ENCODE measurements around the gene SLC4A1AP. TPM values are rescaled to one million over a fixed set of nuclear protein-coding genes. Genes with fewer than 3 reads are reported as not detected.
A peak's percentile ranks its signal among the peaks of the same experiment; 100 is the strongest.

The SLC4A1AP gene
- total RNA-seq, 1 donor from 2014 or later = 20.5 TPM

GRCh38 chr2:27724905-27725701 is 61.4 kb downstream of the SLC4A1AP start:
- peak overlapping the region; percentile 80 for H3K27ac Mint-ChIP-seq (ENCODE audit: unreplicated experiment)
- no peaks in the 10 kb centered on the region for H3K9me3 Mint-ChIP-seq (ENCODE audit: unreplicated experiment)
- DNase-seq (ENCODE audit: extremely low spot score, unreplicated experiment) = no peak
- H3K4me3 Mint-ChIP-seq (ENCODE audit: unreplicated experiment) = no peak overlapping the region
- H3K4me1 Mint-ChIP-seq (ENCODE audit: unreplicated experiment) = peaks cover 30% of the 10 kb centered on the region
- H3K27me3 Mint-ChIP-seq (ENCODE audit: unreplicated experiment) = no peaks in the 10 kb centered on the region
- H3K36me3 Mint-ChIP-seq (ENCODE audit: unreplicated experiment) = no peaks in the 10 kb centered on the region
- TF ChIP-seq CTCF (IDR thresholded peaks at IDR 0.05) = no peak

GRCh38 chr2:27727257-27727656 is 63.6 kb downstream of the SLC4A1AP start:
- DNase-seq (ENCODE audit: extremely low spot score, unreplicated experiment) = no peak
- peaks cover 24% of the 10 kb centered on the region for H3K4me1 Mint-ChIP-seq (ENCODE audit: unreplicated experiment)
- no peak for TF ChIP-seq CTCF (IDR thresholded peaks at IDR 0.05)
- no peak overlapping the region for H3K27ac Mint-ChIP-seq (ENCODE audit: unreplicated experiment)
- no peak overlapping the region for H3K4me3 Mint-ChIP-seq (ENCODE audit: unreplicated experiment)
- H3K27me3 Mint-ChIP-seq (ENCODE audit: unreplicated experiment) = no peaks in the 10 kb centered on the region
- H3K9me3 Mint-ChIP-seq (ENCODE audit: unreplicated experiment) = no peaks in the 10 kb centered on the region
- H3K36me3 Mint-ChIP-seq (ENCODE audit: unreplicated experiment) = no peaks in the 10 kb centered on the region

- TF ChIP-seq CTCF (IDR thresholded peaks at IDR 0.05) = no peak
- no peak for DNase-seq (ENCODE audit: extremely low spot score, unreplicated experiment)
- Mint-ChIP-seq H3K36me3 (ENCODE audit: unreplicated experiment) (no peaks in the 10 kb centered on the region), H3K27me3 (ENCODE audit: unreplicated experiment) (no peaks in the 10 kb centered on the region), H3K27ac (ENCODE audit: unreplicated experiment) (no peak overlapping the region), H3K4me3 (ENCODE audit: unreplicated experiment) (no peak overlapping the region), H3K9me3 (ENCODE audit: unreplicated experiment) (no peaks in the 10 kb centered on the region), H3K4me1 (ENCODE audit: unreplicated experiment) (peaks cover 22% of the 10 kb centered on the region)
Measured at GRCh38 chr2:27728081-27728858, 64.6 kb downstream of the SLC4A1AP start.

GRCh38 chr2:27729198-27729597 is 65.5 kb downstream of the SLC4A1AP start:
- no peaks in the 10 kb centered on the region for H3K27me3 Mint-ChIP-seq (ENCODE audit: unreplicated experiment)
- H3K9me3 Mint-ChIP-seq (ENCODE audit: unreplicated experiment) = no peaks in the 10 kb centered on the region
- TF ChIP-seq CTCF (IDR thresholded peaks at IDR 0.05) = no peak
- H3K27ac Mint-ChIP-seq (ENCODE audit: unreplicated experiment) = no peak overlapping the region
- no peaks in the 10 kb centered on the region for H3K36me3 Mint-ChIP-seq (ENCODE audit: unreplicated experiment)
- peaks cover 16% of the 10 kb centered on the region for H3K4me1 Mint-ChIP-seq (ENCODE audit: unreplicated experiment)
- H3K4me3 Mint-ChIP-seq (ENCODE audit: unreplicated experiment) = no peak overlapping the region
- no peak for DNase-seq (ENCODE audit: extremely low spot score, unreplicated experiment)

- H3K27me3 Mint-ChIP-seq (ENCODE audit: unreplicated experiment) = no peaks in the 10 kb centered on the region
- TF ChIP-seq CTCF (IDR thresholded peaks at IDR 0.05) = no peak
- H3K9me3 Mint-ChIP-seq (ENCODE audit: unreplicated experiment) = no peaks in the 10 kb centered on the region
- no peaks in the 10 kb centered on the region for H3K36me3 Mint-ChIP-seq (ENCODE audit: unreplicated experiment)
- H3K4me1 Mint-ChIP-seq (ENCODE audit: unreplicated experiment) = peaks cover 13% of the 10 kb centered on the region
- H3K4me3 Mint-ChIP-seq (ENCODE audit: unreplicated experiment) = no peak overlapping the region
- no peak for DNase-seq (ENCODE audit: extremely low spot score, unreplicated experiment)
- H3K27ac Mint-ChIP-seq (ENCODE audit: unreplicated experiment) = no peak overlapping the region
Measured at GRCh38 chr2:27729614-27730013, 65.9 kb downstream of the SLC4A1AP start.

Measured in osteocyte (in vitro differentiated cells).